ENCODE data around the gene BARHL1.
A peak's percentile ranks its signal among the peaks of the same experiment; 100 is the strongest.

BARHL1 gene

GRCh38 chr9:132616725-132617124, 34.3 kb downstream of the BARHL1 start:
- DNase-seq: no peak

GRCh38 chr9:132622159-132622558, 39.8 kb downstream of the BARHL1 start:
- no peak for DNase-seq

GRCh38 chr9:132626285-132626684, 43.9 kb downstream of the BARHL1 start:
- DNase-seq: no peak

GRCh38 chr9:132627106-132627505, 44.7 kb downstream of the BARHL1 start:
- DNase-seq: no peak

GRCh38 chr9:132627594-132627993, 45.2 kb downstream of the BARHL1 start:
- no peak for DNase-seq

GRCh38 chr9:132628746-132629145, 46.3 kb downstream of the BARHL1 start:
- no peak for DNase-seq

GRCh38 chr9:132630116-132630515, 47.7 kb downstream of the BARHL1 start:
- peak in 1 of 14 donors; percentile 14 for DNase-seq

GRCh38 chr9:132630811-132631210, 48.4 kb downstream of the BARHL1 start:
- no peak for DNase-seq

- no peak for DNase-seq
Measured at GRCh38 chr9:132631280-132631679, 48.9 kb downstream of the BARHL1 start.

GRCh38 chr9:132631685-132632084, 49.3 kb downstream of the BARHL1 start:
- DNase-seq: no peak

- no peak for DNase-seq
Measured at GRCh38 chr9:132632413-132633129, 50.2 kb downstream of the BARHL1 start.

- no peak for DNase-seq
Measured at GRCh38 chr9:132634327-132634726, 51.9 kb downstream of the BARHL1 start.

- peak in 5 of 14 donors; percentile 5 to 92 (median 23) for DNase-seq
Measured at GRCh38 chr9:132637351-132637750, 54.9 kb downstream of the BARHL1 start.

GRCh38 chr9:132637801-132638200, 55.4 kb downstream of the BARHL1 start:
- DNase-seq: peak in 2 of 14 donors; percentile 17 to 91

GRCh38 chr9:132638240-132638639, 55.8 kb downstream of the BARHL1 start:
- no peak for DNase-seq

GRCh38 chr9:132639322-132639721, 56.9 kb downstream of the BARHL1 start:
- peak in 1 of 14 donors; percentile 30 for DNase-seq
